Activated effector memory CD4-positive, alpha-beta T cell treated with anti-CD3 and anti-CD28 coated beads, Interleukin-2, amount 50 U/mL, for 16 hours (primary cell): ENCODE measurements around the gene CRYBB1.

Experiments used
- DNase-seq: peaks from one replicate; pipeline ENCODE4 v3.0.0-alpha.2; 2020

CRYBB1 gene

DNA sequence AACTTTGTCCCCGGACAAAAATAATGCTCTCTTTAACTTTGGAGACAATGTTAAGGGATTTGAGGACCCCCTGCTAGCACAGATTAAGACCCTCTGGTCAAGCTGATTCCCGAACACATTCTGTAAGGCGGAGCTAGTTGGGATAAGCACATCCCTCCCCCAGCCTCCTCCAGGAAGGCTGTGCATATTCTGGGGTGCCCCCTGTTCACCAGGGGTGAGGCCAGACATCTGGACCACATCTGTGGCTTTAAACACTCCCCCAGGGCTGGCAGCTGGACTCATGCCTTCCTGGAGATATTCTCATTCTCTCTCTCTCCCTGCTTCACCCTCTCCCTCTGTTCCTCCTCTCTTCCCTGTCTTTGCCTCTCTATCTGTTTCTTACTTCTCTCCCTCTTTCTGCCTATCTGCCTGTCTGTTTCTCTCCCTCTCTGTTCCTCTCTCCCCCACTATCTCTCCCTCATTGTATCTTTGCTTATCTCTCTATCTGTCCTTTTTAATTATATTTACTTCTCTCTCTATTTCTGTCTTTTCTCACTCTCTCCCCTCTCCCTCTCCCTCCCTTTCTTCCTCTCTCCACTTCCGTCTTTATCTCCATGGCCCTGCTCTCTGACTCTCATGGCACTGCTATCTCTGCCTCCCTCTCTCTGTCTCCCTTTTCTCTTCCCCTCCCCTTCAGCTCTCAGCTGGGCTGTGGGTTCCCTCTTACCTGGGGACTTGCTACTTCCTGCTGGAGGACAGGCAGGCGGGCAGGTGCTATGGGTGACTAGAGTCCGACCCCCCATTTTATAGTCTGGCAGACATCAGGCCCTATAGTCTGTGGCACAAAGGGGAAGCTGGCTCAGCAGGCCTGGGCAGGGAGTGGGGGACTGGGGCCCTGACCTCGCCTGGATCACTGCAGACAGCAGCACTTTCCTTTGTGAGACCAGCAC lies at the start of gene CRYBB1:
Gene CRYBB1 (minus strand): TSS at position 757 of the 929 bp plus-strand sequence. CDS start 1,708 bp downstream, outside the sequence.
- no peak for DNase-seq

DNA sequence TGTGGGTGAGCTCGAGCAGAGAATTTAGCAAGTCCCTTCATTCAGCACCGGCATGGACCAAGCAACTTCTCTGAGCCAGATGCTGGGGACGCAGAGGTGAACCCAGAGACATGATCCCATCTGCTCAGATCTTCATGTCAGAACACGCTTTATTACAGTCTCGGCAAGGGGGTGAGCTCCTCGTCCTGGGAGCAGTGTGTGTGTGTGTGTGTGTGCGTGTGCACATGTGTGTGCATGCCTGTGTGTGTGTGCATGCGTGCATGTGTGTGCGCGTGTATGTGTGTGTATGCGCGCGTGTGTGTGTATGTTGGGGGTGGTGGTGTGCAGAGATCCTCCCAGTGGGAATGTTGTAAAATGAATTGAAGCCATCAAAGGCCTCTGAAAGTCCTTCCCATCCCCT lies 49.3 kb upstream of the CRYBB1 start:
- DNase-seq = no peak

DNA sequence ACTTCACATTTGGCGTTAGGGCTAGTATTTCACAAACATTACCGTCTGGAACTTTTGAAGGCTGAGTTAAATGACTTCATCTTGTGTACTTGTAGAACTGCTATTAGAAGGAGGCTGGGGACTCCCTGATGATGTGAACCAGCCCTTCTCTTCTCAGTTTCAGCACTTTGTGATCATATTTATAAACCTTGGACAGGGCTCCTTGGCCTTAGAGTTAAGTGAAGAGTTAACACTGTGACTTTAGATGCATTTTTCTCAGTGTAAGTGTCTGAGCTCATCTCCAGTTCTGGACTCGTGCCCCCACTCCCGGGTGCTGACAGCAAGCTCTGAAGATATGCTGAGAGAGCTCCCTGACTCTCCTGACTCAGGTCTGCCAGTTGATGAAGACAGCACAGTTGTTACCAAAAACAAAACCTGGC lies 48.0 kb upstream of the CRYBB1 start:
- DNase-seq = no peak

DNA sequence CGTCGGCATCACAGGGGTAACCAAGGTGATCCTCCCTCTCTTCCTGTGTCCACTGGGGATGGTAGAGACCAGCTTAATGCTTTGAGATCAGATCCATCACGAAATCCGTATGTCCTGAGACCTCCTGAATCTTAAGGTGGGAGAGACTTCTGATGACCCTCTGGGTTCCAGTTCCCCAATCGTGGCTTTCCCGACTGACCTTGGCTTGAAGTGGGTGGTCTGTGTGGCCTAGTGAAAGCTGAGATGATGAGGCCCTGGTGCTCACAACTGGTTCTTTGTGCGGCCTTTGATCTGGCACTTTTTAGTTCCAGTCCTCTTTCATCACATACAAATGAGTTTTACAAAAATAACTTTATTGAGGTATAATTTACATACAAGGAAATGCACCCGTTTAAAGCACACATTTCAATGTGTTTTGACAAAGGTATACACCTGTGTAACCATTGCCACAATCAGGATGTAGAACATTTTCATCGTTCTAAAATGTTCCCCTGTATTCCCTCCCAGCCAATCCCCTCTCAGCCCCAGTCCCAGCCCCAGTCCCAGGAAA lies 45.6 kb upstream of the CRYBB1 start:
- no peak for DNase-seq

DNA sequence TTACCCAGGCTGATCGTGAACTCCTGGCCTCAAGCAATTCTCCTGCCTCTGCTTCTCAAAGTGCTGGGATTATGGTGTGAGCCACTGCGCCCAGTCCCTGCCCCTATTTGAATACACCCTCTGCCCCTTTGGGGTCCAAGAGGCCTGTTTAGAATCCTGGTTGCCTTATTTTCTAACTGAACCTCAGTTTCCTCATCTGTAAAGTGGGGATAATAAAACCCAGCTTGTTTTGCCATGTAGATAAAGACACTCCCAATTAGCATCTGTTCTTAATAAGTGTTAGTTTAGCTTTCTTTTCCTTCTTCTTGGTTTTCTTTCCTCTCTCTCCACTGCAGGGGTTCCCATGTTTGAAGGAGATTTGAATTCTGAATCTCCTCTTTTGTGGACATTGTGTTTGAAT lies 44.3 kb upstream of the CRYBB1 start:
- no peak for DNase-seq

DNA sequence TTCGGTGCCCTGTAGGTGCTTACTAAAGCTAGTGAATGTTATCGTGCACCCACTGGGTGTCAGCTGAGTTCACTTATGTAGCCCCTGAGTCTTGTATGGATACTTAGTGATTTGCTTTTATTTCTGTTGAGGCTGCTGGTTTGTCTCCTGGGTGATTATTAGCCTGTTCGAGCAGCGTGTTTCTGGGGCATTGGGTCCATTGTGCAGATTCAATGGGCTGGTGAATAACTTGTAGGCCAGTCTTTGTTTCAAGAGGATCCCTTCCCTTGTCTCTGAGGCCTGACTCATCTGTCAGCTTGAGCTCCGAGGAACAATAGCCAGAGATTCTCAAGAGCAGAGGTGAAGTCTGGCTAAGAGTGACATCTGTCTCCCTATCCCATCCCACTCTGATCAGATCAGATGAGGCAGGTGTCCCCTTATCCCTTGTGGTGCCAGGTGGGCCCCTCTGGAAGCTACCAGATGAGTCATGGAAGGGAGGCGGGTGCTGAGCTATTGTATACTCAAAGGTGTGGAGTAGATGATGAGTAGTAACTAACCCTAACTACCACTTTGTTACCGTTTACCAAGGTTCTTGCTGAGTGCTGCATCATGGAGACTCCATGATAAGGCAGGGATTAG lies 43.2 kb upstream of the CRYBB1 start:
- DNase-seq = no peak

DNA sequence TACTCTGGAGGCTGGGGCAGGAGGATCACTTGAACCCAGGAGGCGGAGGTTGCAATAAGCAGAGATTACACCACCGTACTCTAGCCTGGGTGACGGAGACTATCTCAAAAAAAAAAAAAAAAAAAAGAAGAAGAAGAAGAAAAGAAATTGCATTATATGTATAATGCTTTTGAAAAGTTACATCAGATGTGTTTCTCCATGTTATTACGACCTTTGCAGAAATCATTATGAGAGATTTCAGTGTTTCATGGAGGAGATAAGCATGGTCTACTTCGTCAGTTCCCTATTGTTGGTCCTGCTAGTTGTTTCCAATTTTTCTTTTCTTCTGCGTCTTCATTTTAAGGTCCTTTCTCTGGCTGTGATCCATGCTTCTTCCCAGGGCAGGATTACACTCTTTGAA lies 42.5 kb upstream of the CRYBB1 start:
- DNase-seq = no peak

DNA sequence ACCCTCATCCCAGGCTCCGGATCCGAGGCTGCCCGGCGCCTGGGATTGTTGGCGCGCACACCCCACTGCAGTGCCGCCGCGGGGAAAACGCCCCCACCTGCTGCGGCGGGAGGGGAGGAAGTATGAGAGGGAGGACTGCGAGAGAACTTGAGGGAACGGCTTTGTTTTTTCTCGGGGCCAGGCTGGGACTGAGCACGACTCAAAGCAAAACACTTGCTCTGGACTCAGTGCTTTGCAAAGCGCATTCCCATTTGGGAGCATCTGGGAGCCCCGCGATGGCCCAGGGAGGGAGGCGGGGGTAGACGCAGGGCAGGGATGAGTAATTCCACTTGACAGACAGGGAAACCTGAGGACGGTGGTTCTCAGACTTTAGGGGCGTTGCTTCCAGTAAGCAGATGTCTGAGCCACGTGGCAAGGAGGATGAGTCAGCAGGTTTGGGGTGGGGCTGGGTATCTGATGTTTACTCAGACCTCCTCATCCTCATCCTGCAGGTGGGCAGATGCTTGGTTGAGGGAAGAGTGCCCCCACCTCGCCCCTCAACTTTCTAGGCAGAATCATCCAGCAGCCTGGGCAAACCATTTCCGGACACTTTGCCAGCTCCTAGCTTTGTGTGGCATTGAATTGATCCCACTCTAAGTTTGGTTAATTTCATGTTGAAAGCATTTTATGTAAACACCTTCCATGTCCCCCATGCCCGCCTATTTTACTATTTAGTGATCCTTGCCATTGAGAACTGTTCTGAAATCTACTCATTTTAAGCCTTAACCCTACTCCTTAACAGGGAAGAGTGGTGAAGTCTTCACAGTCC lies 41.0 kb upstream of the CRYBB1 start:
- peak; percentile 93 for DNase-seq

DNA sequence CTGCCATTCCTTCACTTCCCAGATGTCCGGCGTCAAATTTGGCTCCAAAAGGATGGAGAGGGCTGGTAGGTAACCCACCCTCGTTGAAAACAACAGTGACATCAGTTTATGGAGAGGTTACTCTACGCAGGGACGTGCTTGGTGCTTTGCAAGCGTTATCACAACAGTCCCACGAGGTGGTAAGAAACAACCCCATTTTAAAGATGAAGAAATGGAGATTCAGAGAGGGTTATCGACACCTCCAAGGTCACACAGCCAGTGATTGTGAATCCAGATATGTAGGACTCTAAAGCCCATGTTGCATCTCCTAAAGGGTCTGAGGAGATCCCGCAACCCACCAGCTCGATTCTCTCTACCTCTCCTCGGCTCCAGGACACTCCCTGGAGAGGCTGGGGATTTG lies 40.3 kb upstream of the CRYBB1 start:
- DNase-seq = no peak

DNA sequence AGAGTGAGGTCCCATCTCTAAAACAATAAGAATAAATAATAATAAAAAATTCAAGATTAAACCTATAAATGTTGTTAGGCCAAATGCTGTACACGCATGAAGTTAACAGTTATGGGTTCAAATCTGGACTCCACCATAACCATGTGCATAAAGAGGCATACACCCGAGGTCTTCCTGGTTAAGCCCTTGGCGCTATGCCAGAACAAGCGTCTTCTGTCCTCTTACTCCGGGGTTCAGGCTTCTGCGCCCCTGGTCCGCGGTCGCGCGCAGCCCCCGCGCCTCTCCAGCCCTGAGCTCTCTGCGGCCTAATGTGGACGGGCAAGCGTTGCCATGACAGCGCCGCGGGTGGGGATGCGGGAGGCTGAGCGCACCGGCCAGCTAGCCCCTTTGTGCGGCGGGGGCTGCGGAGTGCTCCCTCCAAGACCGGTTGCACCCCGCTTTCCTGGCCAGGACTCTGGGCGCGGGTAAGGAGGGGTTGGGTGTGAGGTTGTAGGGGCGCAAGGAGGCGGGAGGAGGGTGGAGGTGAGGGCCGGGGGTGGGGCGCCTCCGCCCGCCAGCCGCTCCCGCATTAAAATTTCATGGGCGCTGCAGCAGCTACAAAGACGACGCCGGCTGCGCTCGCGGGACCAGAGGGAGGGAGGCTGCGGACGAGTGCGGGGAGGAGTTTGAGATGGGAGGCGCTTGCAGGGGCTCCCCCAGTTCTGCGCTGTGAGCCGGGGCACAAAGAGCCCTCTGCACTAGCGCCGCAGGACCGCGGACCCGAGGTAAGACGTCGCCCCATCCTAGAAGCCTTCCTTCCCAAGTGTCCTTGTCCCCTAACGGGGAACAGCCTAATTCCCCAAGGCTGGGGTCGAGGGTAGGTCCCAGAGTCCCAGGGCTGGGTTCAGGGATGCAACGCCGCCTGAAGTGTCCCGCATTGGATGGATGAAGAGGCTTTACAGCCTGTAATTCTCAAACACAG lies 39.3 kb upstream of the CRYBB1 start, which contains the start of gene MIAT:
Gene MIAT (plus strand): TSS at position 698 of the 961 bp plus-strand sequence.
- peak; percentile 89 for DNase-seq

DNA sequence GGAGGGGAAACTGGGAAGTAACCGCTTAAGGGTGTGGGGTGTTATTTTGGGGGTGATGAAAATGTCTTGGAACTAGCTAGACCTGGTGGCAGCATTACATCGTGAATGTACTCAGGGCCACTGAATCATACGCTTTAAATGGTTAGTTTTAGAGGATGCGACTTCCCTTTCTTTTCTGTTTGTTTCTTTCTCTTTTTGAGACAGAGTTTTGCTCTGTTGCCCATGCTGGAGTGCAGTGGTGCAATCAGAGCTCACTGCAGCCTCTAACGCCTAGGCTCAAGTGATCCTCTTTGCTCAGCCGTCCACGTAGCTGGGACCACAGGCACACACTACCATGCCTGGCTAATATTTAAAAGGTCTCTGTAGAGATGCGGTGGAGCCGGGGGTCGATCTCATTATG lies 34.0 kb upstream of the CRYBB1 start:
- DNase-seq = no peak

DNA sequence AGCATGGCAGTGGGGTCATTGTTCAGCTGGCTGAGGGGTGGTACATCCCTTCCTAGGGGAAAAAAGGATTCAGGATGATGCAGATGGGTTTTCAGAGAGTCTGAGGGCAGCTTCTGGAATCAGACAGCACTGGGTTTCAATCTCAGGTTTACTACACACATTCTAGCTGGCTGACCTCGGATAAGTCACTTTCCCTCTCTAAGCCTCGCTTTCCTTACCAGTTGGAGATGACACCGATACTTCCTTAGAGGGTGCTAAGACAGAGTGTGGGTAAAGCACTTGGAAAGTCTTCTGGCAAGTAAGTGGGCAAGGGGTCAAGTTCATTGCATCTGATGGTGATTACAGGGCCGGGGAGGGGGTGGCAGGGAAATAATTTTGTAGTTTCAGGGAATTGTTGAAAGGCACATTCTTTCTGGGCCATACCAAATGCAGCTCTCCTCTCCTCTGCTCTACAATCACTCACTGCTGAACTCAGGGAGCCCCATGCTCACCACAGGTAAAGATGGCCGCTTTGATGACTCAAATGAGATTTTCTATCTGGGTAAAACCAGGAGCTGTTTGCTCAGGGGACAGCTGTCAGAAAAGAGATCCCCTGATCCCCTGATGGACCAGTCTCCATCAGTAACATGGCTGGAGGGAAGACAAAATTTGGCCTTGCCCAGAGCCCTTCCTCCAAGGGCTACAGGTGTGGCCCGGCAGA lies 33.0 kb upstream of the CRYBB1 start:
- DNase-seq = no peak

DNA sequence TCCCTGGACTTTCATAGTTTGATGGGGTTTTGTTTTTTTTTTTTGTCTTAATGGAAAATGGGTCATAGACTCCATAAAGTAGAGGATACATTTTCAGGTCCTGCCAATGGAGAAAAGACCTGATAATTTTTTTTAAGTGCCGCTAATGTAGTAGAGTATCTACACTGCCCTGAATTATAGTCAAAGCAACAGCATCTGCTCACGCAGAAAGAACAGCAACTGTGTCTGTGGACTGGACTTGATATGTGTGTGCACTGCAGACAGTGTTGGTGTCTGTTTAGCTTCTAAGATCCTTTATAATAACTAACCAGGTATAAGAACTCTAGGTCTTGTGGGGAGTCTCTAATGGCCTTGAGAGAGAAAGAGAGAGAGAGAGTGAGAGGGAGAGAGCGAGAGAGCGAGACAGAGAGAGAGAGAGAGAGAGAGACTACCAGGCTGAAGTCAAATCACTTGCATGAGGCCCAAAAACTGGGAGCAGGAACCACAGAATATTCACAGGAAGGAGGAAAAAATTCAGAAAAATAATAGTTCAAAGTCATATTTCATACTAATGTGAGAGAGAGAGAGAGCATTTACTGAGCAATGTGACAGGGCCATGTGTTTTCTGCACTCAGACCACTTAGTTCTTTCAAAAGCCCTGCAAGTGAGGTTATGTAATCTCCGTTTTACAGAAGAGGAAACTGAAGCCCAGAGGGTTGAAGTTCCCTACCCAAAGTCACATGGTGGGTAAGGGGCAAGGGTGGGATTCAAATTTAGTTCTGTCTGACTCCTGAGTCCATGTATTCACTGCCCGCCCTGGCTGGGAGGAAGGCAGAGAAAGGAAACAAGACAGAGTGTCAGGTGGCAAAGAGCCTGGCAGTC lies 30.9 kb upstream of the CRYBB1 start:
- DNase-seq = no peak

DNA sequence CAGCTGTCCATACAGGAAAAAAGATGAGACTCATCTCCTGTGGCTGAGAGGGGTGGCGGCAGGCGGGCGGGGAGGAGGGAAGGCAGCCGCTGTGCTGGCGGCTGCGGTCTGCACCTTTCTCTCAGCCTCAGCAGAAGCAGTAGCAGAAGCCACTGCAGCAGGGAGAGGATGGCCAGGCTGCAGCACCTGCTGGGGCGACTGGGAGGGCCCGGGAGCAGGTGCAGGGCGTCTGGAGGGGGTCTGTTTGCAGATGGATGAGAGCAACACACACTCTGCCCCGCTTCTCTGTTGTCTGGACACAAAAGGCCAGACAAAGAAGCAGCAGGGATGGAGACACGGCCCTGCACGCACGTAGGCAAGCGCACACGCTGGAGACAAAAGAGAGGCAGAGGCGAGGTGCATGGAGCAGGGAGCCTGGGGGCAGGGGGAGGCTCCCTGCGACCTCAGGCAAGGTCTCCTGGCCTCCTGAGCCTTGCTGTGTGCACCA lies 30.2 kb upstream of the CRYBB1 start:
- DNase-seq = peak; percentile 74

DNA sequence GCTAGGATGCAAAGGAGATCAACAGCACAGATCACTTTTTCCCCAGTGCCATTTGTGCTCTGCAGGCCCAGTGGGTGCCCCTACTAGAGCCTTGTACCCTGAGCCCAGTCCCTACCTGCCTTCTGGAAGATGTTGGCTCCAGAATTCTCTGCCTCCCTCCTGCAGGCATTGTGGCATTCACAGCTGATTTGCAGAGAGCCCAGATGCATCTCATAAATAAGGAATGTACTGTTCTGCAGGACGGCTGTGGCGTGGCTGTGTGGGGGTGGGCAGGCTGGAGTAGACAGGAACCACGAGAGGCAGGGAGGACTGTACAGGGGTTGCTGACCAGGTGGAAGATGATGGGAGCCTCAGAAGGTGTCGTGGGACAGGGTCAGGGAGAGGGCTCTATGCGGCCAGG lies 28.3 kb upstream of the CRYBB1 start:
- DNase-seq = no peak

DNA sequence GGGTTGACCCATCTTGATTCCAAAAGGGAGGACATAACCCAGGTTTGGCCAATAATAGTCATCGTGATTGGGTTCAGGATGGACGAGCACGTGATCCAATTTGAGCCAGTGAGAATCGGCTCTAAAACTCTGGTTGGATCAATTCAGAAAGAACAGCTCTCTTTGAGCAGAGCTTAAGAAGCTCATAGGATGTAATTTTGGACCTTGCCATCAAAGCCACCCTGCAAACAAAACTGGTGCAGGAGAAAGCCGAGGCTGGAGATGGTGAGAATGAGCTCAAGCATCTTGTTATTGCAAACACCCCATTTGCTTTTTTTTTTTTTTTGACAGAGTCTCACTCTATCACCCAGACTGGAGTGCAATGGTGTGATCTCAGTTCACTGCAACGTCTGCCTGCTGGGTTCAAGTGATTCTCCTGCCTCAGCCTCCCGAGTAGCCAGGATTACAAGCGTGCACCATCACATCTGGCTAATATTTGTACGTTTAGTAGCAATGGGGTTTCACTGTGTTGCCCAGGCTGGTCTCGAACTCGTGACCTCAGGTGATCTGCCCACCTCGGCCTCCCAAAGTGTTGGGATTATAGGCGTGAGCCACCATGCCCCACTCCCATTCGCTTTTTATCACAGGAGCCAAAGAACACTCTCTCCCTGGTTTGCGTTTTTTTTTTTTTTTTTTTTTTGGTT lies 25.7 kb upstream of the CRYBB1 start:
- DNase-seq = no peak

DNA sequence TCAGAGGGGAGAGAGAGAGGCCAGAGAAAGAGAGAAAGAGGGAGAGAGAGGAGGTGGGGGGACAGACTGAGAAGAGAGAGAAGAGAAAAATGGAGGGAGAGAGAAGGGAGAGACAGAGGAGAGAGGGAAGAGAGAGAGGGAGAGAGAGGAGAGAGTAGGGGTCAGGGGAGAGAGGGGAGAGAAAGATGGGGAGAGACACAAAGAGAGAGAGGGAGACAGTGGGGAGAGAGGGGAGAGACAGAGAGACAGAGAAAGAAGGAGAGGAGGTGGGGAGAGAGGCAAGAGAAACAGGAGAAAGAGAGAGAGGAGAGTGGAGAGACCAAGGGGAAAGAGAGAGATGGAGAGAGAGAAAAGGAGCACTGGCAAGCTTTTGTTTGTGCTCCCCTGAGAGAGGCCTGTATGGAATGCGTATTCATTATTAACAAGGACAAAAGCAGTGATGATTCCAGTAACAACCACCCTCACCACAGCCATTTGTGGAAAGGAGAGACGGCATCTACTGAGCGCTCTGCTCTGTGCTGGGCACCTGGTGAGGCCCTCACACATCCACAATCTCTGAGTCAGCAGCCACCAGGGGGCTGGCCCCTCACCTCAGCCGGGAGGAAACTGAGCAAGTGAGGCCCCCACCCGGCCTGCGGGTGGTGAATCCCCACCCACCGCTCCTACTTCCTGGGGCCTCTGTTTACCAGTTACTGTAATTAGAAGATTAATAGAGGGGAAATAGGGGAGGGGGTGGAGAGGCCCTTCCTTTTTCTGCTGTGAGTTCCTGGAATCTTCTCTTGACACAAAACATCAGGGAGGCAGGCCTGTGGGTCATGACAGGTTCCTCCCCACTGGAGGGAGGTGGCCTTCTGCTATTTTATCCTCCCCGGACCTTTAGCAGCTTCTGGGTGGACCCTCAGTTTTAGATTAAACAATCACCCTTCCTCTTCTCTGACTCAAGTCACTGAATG lies 24.9 kb upstream of the CRYBB1 start:
- DNase-seq = peak; percentile 93

DNA sequence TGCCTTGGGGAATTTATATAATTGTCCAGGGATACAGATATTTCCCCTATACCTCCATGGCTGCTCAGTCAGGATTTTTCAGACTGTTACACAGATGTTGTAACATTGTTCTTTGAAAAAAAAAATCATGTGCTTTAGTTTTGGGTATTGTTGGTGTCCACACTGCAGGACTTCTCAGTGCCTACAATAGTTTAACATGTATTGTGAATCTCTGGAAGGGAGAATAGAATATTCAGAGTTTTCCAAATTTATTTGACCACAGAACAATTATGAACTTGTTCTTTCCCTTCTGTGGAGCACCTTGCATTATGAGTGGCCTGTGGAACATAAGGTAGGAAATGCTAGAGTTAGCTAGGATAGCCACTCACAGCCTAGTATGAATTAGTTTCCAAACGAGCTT lies 18.5 kb upstream of the CRYBB1 start:
- no peak for DNase-seq
